GM21529 (cell line): ENCODE results near the gene TRAF3IP1.
"Not testable (repeated sequence)": the region's sequence is repeated elsewhere in the genome, so short reads cannot be mapped to it uniquely, and the experiment has no call there.

ENCODE experiments used
- ATAC-seq: cut with Tn5 transposase; IDR thresholded peaks from one replicate; pipeline ENCODE4 v1.9.1; 2021; ENCODE audit not compliant: unreplicated experiment

Gene TRAF3IP1

DNA sequence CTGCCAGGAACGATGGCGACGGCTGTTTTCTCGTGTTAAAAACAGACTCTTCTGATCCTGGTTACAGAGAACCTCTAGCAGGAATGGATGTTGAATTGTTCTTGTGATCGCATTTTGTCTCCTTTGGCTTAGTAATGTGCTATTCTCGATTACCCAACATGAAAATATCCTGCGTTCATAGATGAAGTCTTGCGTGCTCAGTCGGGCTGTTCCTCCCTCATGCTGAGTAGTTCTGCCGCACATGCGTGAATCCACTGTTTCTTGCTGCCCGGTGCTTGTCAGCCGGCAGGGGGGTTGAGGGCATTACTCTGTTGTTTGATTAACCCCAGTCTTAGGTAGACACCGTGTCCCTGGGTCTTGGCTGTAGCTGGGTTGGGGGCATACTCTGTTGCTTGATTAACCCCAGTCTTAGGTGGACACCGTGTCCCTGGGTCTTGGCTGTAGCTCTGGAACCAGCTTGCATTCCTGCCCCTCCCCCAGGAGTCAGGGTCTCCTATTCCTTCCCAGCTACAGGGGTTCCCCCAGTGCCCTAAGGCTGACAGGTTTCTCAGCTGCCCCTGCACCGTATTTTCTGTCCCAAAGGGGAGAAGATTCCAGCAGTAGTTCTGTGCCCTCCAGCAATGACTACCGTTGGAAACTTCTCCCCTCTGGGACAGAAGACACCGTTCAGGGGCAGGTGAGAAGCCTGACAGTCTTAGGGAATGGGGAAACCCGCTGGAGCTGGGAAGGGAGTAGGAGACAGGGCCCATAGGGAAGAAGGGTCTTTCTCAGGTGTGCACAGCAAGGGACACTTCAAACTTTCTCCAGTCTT, 84.3 kb downstream of the TRAF3IP1 start:
- no peak for ATAC-seq

DNA sequence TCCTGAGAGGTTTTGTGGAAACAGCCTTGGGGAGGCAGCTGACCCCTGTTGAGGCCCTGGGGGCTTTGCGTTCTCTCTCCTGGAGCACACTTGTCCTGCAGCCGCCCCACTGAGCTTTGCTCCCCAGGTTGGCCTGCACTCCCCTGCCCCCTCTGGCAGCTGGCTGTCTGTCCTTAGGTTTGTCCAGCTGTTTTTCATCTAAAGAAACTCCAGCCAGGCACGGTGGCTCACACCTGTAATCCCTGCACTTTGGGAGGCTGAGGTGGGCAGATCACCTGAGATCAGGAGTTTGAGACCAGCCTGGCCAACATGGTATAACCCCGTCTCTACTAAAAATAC, 84.9 kb downstream of the TRAF3IP1 start:
- not testable (repeated sequence) for ATAC-seq

DNA sequence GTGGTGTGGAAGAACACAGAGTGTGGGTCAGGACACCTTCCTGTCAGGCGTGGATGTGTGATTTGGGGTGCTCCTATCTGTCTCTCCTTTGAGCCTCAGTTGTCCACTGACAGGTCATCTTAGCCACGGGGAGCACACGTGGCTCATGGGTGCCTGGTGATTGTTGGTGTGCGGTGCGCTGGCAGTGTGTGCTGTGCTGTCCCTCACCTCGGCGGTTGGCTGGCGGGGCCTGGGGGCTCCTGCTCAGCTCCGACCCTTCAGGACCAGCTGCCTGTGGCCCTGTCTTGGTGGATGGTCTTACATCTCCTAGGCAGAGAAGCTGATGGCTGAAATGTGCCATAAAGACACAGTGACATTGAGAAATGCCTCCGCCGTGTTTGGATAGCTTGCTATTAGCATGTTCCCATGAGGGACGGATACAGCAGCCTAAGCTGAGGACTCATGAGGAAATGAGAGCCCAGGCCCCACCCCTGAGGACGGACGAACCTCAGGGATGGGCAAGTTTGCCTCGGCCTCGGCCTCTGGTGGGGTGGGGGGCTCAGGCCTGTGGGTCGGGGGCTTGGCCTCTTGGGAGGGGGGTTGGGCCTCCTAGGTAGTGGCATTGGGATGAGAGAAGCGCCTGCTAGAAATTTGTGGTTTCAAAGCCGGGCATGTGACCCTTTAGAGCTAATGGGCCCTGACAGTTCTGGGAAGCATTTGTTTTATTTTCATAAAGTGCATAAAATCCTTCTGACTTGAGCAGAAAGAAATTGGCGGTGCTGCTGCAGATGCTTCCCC, 86.1 kb downstream of the TRAF3IP1 start:
- ATAC-seq = no peak

DNA sequence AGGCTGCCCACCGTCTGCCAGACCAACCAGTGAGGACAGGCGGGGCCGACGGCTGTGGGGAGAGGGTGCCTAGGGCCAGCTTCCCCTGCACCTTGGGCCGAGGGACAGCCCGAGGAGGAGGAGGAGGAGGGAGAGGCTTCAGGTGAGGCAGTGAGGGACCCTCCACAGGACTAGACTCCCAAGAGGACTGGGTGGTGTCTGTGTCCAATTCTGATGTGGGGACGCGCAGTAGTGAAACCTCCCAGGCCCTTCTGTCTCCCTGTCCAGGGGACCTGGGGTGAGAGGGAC, 86.6 kb downstream of the TRAF3IP1 start:
- no peak for ATAC-seq

GRCh38 chr2:238407566-238407965, 87.2 kb downstream of the TRAF3IP1 start:
- ATAC-seq = no peak

DNA sequence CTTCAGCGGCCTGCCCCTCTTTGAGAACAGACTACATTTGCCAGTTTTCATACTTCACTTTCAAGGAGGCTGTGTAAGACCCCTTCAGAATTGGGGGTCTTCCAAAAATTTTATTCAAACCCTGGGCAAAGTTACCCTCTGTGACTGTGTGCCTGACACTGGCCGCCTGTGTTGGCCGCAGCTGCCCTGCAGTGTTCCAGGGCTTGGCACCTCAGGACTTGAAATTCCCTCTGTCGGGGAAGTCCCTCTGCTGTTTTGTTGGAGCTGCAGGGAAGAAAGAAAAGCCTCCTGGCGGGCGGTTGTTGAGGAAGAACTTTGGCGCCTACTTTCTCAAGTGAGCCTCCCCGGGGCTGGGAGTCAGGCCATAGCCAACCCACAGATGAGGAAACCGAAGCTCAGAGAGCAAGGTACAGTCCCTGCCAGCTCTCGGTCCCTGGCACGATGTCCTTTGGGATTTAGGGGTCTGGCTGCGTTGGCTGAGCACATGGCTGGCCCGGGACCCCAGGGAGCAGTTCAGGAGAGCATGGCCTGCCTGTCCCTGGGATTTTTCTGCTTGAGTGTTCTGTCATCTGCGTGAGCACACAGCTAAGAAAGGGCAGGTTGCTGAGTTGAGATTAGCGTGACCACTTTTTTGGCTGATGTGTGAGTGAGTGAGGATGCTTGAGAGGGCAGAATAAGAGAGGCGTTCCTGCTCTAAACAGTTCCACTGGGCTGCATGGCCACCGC, 88.5 kb downstream of the TRAF3IP1 start:
- ATAC-seq = no peak

DNA sequence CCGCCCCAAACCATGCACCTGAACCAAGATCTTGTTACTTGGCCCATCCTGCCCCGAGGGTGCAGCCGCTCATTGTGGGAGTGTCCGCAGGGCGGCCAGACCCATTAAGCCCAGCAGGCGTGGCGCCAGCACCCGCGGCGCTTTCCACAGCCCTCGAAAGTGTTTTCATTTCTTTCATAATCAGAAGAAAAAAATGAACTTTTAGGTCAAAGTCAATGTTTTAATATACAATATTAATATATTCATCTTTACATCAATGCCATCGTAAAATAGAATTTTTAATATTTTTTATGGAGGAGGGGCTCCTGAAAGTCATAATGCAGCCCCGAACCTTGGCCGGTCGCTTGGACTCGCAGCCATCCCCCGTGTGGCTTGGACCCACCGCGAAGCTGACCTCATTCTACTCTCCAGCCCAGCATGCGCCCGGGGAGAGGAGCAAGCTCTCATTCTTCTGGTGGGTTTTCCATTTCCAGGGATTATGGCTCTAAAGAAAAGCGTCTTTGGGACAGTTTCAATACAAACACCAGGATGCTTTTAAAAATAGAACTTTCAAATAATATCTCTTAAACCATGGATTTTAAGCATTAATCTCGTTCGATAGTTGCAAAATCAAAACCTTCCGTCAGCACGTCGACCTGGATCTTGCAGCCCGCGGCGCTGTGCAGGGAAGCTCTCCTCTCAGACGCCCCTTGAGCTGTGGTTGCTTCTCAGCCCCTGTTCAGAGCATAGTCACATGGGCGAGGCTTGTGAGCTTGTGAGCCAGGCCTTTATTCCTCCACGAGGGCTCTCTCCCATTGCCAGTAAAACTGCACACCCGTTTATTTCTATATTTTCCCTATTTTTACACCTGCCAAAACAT, 89.3 kb downstream of the TRAF3IP1 start:
- ATAC-seq = no peak

DNA sequence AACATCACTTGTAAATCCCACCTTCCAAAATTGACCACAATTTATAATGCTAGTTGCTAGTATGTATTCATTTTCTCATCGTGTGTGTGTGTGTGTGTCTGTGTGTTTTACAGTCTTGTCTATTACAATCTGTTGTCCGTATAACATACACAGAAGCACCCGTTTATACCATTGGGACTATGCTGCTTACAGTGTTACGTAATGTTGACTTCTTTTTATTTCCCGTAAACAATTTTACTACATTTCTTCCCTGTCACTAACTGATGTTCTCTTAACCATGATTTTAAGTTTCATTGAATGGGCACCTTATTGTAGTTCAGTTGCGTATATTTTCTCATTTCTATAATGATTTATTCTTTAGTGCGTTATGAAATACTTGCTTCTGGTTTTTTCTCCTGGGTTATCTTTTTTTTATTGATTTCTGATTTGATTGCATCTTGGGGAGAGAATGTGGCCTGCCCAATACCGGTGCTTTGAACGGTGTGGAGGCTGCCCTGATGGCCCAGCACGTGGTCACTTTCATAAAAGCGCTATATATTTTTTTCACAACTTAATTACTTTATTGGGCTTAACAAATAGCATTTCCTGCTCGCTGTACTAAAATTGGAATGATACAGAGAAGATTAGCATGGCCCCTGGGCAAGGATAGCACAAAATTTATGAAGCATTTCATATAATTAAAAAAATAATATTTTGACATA, 91.9 kb downstream of the TRAF3IP1 start:
- no peak for ATAC-seq

GRCh38 chr2:238413368-238413767, 93.0 kb downstream of the TRAF3IP1 start:
- no peak for ATAC-seq

- no peak for ATAC-seq
These were observed 94.9 kb downstream of the TRAF3IP1 start for GRCh38 chr2:238415036-238415764.

DNA sequence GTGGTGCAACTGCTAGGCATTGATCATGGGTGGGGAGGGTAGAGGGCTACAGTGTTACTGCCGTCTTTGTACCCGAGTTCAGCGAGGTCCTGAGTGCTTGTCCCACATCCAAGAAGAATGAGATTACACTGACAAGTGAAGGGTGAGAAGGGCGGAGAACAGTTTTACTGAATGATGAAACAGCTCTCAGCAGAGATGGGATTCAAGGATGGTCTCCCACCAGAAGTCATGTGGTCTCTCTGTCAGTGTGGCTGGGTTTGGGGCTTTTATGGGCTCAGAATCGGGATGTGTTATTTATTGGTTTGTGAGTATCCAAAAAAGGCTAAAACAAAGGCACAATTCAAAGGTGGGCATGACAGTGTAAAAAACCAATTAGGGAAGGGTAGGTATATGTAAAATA, 95.6 kb downstream of the TRAF3IP1 start:
- no peak for ATAC-seq

GRCh38 chr2:238418196-238418998, 98.1 kb downstream of the TRAF3IP1 start:
- ATAC-seq = no peak

GRCh38 chr2:238418999-238419546, 98.8 kb downstream of the TRAF3IP1 start:
- ATAC-seq = no peak

GRCh38 chr2:238420442-238420841, 100.1 kb downstream of the TRAF3IP1 start:
- no peak for ATAC-seq

DNA sequence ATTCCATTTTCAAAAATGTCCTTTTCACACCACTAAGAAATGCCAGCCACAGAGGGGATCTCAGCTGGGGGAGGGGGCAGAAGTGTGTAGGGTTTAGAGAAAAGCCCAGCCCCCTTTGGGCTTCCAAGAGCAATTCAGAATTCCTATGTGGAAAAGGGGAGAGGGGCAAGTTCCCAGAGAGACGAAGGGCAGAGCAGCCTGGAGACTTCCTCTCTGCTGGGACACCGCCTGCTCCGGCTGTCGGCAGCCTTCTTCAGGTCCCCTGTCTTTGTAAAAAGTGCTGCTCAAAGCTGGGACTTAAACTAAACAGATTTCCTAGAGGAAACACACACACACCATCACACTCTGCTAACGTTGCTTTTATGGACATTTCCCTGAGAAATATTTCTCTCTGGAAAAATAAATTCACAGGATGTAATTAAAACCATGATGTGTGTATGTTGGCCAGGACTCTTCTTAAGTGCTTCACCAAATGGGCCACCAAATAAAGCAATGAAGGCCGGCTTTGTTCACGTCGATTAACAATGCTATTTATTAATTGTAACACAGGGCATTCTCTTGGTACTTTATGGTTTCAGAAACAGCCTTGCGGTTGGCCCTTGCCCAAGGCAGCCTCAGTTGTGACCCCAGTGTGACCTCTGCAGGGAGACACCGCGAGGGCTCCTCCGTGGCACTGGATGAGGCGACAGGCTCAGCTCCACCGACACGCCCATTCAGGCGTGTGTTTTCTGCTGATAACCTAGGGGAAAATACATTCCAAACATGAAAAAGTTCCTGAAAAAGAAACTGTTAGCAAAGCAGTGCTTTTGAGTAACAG, 100.8 kb downstream of the TRAF3IP1 start:
- ATAC-seq = no peak

- no peak for ATAC-seq
These were observed 101.3 kb downstream of the TRAF3IP1 start for GRCh38 chr2:238421695-238422035.

DNA sequence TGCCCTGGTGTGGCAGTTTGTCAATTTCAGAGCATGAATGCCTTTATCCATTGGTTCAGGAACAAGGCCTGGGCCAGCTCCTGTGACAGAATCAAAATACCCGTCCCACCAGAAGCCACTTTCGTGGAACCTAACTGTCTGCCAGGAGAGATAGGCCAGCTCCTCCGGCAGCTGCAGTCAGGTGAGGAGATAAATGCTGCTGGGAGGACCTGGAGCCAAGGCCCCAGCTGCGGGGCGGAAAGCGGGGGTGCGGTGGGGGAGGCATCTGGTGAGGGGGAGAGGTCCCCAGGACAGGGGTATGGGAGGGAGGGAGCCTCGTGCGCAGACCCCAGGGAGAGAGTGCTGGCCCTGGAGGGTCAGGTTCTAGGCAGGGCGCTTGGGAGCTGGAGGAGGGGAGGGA, 102.0 kb downstream of the TRAF3IP1 start:
- ATAC-seq = no peak

DNA sequence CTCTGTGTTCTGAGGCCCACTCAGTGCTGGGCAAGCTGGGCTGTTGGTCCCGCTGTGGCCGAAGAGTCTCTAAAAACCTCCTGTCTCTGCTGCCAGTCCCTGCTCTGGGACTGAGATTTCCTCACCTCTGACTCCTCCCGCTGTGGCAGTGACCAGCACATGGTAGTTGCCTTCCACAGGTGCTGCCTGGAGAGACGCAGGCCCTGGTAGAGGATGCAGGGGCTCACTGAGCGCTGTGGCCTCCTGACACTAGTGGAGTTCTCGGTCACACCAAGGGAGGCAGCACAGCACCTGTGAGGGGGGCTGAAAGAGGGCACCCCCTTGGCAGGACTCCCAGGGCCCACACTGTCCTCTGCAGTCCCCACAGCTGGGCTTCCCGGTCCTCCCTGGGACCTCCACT, 102.6 kb downstream of the TRAF3IP1 start:
- ATAC-seq = no peak
